Esophagus muscularis mucosa (tissue), 4 donors: Measurements from ENCODE around the gene ALG12.

Experiments
- CTCF ChIP-seq, 3 experiments: fragments of 200-600 bp in 2 of 3; fragments of 450-650 bp in 1 of 3; sonication (generic) in 2 of 3; IDR thresholded peaks; one replicate each; pipeline ENCODE4 v1.5.1; 2017 to 2019; ENCODE audit warnings: antibody characterized with exemption in 3 of 3, mild to moderate bottlenecking in 2 of 3, moderate library complexity in 1 of 3
- EP300 ChIP-seq: sonication (generic); formaldehyde crosslinking; IDR thresholded peaks from one replicate; pipeline ENCODE4 v1.6.1; 2017; ENCODE audit warnings: antibody characterized with exemption
- POLR2A ChIP-seq: fragments of 450-650 bp; IDR thresholded peaks from one replicate; pipeline ENCODE4 v1.6.1; 2017; ENCODE audit warnings: antibody characterized with exemption, moderate library complexity, mild to moderate bottlenecking, low read depth
- POLR2AphosphoS5 ChIP-seq, 2 donors: sonication (generic); formaldehyde crosslinking; IDR thresholded peaks; one replicate each; pipeline ENCODE4 v1.6.1; 2017; ENCODE audit warnings: antibody characterized with exemption in 2 of 2

GRCh38 chr22:49886346-49887063 is 31.7 kb downstream of the ALG12 start:
- no peak for TF ChIP-seq CTCF (IDR thresholded peaks at IDR 0.05)
- no peak for TF ChIP-seq POLR2AphosphoS5 (IDR thresholded peaks at IDR 0.05)
- no peak for TF ChIP-seq POLR2A
- no peak for TF ChIP-seq EP300
